Hematopoietic multipotent progenitor cell (in vitro differentiated cells): Measurements from ENCODE around the gene TAF4B. TPM values are rescaled to one million over a fixed set of nuclear protein-coding genes. Genes with fewer than 3 reads are reported as not detected.
"Not testable (repeated sequence)": the region's sequence is repeated elsewhere in the genome, so short reads cannot be mapped to it uniquely, and the experiment has no call there.

Experiments
- DNase-seq, 3 donors: peaks; one replicate each; pipeline ENCODE4 v3.0.0-alpha.2; 2011 to 2015; ENCODE audit warnings: low read depth in 2 of 3, low spot score in 2 of 3
- total RNA-seq: library from RNA; depleted of rRNA; stranded (reverse); fragments of >200 nt; gene quantifications from one replicate; pipeline ENCODE4 v1.2.3, GENCODE V29; 2012

TAF4B gene, protein sequence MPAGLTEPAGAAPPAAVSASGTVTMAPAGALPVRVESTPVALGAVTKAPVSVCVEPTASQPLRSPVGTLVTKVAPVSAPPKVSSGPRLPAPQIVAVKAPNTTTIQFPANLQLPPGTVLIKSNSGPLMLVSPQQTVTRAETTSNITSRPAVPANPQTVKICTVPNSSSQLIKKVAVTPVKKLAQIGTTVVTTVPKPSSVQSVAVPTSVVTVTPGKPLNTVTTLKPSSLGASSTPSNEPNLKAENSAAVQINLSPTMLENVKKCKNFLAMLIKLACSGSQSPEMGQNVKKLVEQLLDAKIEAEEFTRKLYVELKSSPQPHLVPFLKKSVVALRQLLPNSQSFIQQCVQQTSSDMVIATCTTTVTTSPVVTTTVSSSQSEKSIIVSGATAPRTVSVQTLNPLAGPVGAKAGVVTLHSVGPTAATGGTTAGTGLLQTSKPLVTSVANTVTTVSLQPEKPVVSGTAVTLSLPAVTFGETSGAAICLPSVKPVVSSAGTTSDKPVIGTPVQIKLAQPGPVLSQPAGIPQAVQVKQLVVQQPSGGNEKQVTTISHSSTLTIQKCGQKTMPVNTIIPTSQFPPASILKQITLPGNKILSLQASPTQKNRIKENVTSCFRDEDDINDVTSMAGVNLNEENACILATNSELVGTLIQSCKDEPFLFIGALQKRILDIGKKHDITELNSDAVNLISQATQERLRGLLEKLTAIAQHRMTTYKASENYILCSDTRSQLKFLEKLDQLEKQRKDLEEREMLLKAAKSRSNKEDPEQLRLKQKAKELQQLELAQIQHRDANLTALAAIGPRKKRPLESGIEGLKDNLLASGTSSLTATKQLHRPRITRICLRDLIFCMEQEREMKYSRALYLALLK
- 14.8 TPM for total RNA-seq

DNA sequence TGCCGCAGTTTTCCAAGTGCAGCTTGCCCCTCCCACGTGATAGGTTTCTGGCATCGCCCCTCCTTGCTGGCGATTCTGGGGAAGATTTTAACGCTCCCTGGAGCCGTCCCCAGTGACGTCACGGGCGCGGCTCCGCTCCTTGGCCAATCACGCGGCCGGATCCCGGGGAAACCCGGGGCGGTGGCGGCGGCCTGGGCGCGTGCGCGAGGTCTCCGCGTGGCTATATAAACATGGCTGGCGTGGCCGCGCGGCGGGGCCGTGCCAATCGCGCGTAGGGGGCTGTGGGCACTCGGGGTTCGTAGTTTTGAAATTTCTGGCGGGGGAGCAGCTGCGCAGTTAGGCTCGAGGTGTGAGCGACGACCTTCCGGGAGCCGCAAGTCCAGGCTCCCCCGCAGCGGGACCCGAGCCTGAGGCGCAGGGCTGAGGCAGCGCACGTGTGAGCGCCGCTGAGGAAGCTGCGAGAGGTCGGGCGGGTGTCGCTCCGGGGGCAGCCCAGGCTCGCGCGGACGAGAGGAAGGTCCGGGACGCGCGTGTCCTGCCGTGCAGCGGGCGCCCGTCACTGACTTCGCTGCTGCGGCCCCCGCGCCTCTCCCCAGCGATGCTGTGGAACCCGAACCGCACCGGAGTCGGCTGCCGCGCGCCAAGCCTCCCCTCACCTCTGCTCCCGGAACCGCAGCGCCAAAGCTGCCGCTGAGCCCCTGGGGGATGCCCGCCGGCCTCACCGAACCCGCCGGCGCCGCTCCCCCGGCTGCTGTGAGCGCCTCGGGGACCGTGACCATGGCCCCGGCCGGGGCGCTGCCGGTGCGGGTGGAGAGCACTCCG lies at the start of gene TAF4B:
Gene TAF4B, plus strand, starts transcription at position 217 of the 822 bp plus-strand sequence. Its CDS starts 489 bp downstream, at position 706.
- DNase-seq: peak; percentile 88 to 94 (median 93)

DNA sequence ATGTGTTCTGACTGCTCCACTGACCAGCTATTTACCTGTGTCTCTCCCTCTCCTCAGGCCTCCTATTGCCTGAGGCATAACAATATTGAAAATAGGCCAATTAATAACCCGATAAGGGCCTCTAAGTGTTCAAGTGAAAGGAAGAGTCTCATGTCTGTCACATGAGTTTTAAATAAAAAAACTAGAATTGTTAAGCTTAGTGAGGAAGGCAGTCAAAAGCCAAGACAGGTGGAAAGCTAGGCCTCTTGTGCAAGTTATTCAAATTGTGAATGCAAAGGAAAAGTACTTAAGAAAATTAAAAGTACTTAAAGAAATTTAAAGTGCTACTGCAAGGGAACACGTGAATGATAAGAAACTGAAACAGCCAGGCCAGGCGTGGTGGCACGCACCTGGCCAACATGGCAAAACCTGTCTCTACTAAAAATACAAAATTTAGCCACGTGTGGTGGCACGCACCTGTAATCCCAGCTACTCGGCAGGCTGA lies 44.9 kb upstream of the TAF4B start:
- no peak for DNase-seq

DNA sequence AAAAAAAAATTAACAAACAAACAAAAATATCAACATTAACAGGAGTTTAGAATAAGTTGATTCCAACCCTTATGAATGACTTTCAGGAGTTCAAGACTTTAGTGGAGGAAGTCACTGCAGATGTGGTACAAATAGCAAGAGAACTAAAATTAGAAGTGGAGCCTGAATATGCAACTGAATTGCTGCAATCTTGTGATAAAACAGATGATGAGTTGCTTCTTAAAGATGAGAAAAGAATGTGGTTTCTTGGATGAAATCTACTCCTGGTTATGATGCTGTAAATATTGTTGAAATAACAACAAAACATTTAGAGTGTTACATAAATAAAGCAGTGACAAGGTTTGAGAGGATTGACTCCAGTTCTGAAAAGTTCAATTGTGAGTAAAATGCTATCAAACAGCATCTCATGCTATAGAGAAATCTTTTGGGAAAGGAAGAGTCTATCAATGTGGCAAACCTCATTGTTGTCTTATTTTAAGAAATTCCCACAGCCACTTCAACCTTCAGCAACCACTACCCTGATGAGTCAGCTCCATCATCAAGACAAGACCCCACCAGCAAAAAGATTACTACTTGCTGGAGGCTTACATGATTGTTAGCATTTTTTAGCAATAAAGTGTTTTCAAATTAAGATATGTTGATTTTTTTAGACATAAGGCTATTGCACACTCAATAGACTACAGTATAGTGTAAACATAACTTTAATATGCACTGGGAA lies 42.7 kb upstream of the TAF4B start:
- no peak for DNase-seq

DNA sequence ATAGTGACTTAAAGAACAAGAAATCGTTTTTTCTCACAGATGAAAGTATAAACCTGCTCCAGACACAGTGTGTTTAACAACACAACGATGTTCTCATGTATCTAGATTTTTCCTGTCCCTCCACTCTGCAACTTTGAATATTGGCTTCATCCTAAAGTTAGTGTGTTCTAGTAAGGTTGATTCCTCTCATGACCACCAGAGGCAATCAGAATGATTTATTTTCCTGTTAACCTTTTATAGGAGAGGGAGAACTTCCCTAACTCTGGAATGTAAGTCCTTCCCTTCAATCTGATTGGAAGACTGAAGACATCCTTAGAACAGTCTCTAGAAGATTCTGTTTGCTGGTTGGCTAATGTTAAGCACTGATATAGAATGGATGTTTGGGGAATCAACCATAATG lies 41.0 kb upstream of the TAF4B start:
- DNase-seq: no peak

DNA sequence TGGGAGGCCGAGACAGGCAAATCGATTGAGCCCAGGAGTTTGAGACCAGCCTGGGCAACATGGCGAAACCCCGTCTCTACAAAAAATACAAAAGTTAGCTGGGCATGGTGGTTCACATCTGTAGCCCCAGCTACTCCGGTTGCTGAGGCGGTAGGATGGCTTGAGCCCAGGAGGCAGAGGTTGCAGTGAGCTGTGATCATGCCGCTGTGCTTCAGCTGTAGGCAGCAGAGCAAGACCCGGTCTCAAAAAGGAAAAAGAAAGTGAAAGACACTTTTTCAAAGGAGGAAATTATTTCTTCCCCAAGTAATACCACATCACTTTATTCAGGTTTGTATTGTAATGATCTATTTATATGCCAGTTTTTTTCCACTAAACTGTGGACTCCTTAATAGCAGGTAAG lies 35.7 kb upstream of the TAF4B start:
- DNase-seq: peak in 2 of 3 donors; percentile 33 to 57

DNA sequence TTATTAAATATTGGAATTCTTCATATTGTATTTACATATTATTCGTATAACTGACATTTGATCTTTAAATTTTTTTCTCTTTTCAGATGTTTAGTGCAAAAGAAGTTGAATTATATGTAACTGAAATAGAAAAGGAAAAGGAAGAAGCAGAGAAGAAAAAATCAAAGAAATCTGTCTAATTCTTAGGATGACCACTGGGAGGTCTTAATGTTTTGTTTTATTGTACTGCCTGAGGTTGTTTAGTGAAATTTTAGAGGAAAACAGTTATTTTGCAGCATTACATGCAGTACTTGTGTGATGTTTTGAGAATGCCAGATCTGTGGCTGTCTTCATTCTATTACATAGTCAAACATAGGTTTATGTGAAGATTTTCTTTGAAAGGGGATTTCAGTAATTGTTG lies 34.0 kb upstream of the TAF4B start:
- no peak for DNase-seq

DNA sequence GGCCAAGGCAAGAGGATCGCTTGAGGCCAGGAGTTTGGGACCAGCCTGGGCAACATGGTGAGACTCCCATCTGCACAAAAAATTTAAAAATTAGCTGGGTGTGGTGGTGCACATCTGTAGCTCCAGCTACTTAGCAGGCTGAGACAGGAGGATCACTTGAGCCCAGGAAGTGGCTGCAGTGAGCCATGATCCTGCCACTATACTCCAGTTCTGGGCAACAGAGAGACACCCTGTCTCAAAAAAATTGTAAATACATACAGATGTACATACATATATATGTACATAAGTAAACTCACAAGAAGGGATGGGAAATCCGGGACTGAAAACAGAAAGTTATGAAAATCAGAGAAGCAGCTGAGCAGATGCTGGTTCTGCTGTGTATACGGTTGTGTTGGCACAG lies 29.6 kb upstream of the TAF4B start:
- DNase-seq: no peak

DNA sequence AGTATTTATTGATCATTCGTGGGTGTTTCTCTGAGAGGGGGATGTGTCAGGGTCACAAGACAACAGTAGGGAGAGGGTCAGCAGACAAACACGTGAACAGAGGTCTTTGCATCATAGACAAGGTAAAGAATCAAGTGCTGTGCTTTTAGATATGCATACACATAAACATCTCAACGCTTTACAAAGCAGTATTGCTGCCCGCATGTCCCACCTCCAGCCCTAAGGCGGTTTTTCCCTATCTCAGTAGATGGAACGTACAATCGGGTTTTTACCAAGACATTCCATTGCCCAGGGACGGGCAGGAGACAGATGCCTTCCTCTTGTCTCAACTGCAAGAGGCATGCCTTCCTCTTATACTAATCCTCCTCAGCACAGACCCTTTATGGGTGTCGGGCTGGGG lies 24.2 kb upstream of the TAF4B start:
- DNase-seq: not testable (repeated sequence)

DNA sequence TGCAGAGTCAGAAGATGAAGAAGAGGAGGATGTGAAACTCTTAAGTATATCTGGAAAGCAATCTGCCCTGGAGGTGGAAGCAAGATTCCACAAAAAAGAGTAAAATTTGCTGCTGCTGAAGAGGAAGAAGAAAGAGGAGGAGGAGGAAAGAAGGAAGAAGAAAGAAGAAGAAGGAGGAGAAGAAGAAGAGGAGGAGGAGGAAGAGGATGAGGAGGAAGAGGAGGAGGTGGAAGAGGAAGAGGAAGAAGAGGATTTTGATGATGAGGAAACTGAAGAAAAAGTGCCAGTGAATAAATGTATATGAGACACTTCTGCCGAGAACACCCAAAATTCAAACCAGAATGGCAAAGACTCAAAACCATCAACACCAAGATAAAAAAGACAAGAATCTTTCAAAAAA lies 20.9 kb upstream of the TAF4B start:
- DNase-seq: no peak

DNA sequence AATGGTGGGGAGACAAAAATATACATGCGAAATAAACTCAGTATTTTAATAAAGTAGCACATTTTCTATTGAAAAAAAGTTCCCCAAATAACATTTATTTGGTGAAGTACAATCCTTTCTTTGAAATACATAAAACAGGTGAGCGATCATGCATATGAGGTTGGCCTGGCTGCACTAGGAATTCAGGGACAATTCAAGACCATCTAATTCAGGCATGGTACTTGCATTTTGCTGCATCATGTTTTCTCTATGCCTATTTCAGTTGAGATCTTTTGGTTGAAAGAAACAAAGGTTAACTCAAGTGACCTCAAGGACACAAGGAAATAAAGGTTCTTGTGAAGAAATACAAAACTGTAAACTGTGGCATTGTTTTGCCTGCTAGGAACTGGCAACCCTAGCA lies 19.8 kb upstream of the TAF4B start:
- DNase-seq: no peak

DNA sequence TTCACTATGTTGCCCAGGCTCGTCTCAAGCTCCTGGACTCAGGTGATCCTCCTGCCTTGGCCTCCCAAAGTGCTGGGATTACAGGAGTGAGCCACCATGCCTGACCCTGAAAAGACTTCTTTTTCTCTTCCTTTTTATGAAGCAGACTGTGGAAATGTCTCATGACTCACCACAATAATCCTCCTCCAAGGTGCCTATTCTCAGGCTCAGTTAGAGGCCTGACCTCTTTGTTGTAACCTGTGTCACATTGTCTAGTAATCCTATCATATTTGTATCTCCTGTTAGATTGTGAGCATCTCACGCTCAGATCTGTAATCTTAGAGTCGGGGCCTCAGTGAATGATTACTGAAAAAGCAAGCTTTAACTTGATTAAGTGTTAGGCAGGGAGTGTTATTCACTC lies 18.3 kb upstream of the TAF4B start:
- no peak for DNase-seq

DNA sequence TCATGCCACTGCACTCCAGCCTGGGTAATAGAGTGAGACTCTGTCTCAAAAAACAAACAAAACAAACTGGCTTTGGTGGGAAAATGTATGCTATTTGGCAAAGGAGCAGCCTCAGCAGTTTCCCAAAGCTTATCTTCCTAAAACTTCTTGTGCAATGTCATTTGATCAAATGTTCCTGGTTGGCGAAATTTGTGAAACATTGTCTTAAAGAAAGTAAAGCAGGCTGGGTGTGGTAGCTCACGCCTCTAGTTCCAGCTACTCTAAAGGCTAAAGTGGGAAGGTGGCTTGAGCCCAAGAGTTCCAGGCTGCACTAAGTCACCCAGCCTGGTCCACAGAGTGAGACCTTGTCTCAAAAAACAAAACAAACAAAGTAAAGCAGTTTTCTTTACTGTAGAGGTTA lies 17.3 kb upstream of the TAF4B start:
- no peak for DNase-seq

DNA sequence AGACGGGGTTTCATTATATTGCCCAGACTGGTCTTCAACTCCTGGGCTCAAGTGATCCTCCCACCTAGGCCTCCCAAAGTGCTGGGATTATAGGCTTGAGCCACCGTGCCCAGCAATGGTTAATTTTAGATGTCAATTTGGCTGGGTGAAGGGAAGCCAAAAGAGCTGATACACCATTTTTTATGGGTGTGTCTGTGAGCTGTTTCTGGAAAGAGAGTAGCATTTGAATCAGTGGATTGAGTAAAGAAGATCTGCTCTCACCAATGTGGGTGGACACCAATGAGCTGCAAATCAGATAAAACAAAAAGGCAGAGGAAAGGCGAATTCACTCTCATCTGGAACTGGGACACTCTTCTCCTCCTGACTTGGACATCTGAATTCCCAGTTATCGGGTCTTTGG lies 16.1 kb upstream of the TAF4B start:
- DNase-seq: no peak

DNA sequence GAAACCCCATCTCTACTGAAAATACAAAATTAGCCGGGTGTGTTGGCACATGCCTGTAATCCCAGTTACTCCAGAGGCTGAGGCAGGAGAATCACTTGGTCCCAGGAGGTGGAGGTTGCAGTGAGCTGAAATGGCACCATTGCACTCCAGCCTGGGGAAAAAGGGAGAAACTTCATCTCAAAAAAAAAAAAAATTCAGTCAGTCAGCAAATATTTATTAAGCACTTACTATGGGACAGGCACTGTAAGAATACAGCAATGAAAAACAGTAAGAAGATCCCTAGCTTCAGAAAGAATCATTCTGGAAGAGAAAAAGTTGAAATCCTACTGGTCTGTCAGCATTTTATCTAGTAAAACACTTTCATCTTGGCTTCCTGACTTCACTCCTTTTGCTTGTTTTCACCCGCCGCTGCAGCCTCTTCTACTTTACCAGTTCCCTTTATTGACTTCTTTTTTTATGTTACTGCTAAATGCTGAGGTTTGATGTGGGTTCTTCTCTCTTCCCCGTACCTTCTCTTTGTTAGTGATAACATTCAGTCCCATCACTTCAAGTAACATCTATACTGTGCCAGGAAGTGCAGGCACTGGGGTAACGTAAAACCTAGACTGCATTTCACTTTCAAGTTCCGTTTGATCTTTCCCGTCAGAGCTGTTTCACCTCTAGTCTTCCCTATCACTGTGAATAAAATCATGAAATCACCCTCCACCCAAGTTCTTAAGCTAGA lies 10.8 kb upstream of the TAF4B start:
- peak; percentile 22 to 62 (median 47) for DNase-seq

DNA sequence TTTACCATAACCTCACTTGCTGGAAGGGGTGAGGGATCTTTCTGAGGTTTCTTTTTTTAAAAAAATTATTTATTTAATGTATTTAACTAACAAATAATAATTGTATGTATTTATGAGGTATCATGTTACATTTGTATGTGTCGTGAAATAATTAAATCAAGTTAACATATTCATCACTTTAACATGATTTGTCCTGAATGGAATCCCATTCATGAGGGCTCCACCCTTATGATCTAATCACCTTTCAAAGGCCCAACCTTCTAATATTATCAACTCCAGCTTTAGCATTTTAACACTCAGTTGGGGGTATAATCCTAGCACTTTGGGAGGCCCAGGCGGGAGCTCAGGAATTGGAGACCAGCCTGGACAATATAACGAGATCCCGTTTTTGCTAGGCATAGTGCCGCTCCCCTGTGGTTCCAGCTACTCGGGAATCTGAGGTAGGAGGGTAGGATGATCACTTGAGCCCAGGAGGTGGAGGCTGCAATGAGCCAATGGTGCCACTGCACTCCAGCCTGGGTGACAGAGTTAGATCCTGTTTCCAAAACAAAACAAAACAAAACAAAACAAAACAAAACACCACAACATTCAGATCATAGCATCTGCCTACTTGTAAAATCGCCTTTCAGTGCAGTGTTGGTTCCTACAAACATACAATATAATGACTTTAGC lies 1.1 kb upstream of the TAF4B start:
- DNase-seq: peak in 1 of 3 donors; percentile 27

DNA sequence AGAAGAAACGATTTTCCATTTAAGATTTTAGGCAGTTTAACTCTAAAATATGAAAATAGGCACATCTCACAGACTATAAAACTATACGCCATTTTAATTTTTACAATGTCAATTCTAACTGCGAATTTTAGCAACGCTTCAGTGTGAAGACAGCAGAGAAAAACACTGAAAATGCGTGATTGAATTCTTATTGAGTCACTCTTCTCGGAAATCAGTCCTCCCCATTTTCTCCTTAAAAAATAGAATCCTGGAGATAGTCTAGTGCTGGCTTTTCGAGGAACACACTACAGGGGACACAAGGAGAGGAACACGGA lies 373 bp upstream of the TAF4B start:
- no peak for DNase-seq

DNA sequence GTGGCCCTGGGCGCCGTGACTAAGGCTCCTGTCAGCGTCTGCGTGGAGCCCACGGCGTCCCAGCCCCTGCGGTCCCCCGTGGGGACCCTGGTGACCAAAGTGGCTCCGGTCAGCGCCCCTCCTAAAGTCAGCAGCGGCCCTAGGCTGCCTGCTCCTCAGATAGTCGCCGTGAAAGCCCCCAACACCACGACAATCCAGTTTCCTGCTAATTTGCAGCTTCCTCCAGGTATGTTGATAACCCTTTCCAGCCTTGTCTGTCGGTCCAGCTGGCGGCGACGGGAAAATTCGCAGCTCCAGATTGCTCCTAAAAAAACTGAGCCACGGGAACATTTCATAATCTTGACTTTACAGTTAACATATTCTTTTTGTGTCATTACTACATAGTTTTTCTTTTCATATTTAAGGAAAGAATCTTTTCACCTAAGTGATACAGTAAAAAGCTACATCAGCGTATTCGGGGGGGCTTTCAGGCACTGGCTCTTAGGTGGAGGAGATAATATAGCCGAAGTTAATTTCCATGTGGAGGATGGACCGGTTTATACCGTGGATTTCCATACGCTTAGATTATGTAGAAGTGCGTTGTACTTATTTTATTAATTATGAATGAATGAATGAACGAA lies 916 bp downstream of the TAF4B start:
- DNase-seq: no peak

DNA sequence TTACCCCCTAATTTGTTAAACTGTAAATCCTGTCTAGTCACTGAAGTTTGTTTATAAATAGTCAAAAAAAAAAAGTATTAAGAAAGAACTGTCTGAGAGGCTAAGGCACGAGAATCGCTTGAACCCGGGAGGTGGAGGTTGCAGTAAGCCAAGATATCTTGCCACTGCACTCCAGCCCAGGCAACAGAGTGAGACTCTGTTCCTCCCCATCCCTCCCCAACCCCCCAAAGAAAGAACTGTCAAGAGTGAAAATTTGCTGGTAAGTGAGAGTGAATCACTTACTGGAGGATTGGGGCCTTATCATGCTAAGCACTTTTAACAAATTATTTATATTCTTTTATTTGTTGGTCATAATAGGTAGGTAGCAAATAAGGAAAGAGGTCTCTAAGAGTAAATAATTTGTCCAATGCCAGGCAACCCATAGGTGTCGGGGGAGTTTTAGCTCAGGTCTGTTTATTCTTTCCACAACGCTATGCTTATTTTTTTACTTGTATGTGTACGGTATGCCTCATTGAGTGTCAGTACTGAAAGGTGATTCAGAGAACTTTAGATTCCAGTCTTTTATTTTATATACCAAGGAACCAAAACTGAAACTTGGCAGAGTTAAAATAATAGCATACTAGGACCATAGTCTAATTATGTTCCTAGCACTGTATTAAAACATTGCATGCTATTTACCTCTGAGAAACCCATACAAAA lies 2.5 kb downstream of the TAF4B start:
- no peak for DNase-seq
